NCI-H1092 (cell line): ENCODE data around the gene OR4B1.
"Not testable (repeated sequence)": the region's sequence is repeated elsewhere in the genome, so short reads cannot be mapped to it uniquely, and the experiment has no call there.

Experiments used
- DNase-seq: peaks from one replicate; lab custom pipeline; 2025; lab: John Stamatoyannopoulos, UW

OR4B1 gene

GRCh38 chr11:48216510-48216909 is at the start of gene OR4B1:
TSS of gene OR4B1 (plus strand) at chr11:48216810. CDS start at chr11:48216810, 0 bp downstream.
- no peak for DNase-seq

GRCh38 chr11:48167380-48167779 is 49.2 kb upstream of the OR4B1 start:
- DNase-seq = no peak

- DNase-seq = no peak
These were observed 47.8 kb upstream of the OR4B1 start for GRCh38 chr11:48168815-48169214.

GRCh38 chr11:48169259-48169658 is 47.4 kb upstream of the OR4B1 start:
- no peak for DNase-seq

- no peak for DNase-seq
These were observed 46.9 kb upstream of the OR4B1 start for GRCh38 chr11:48169717-48170116.

GRCh38 chr11:48170241-48171233 is 46.1 kb upstream of the OR4B1 start:
- DNase-seq = no peak

- DNase-seq = peak; percentile 52
These were observed 43.6 kb upstream of the OR4B1 start for GRCh38 chr11:48172818-48173609.

- DNase-seq = no peak
These were observed 38.9 kb upstream of the OR4B1 start for GRCh38 chr11:48177661-48178060.

- no peak for DNase-seq
These were observed 36.0 kb upstream of the OR4B1 start for GRCh38 chr11:48180627-48181026.

GRCh38 chr11:48182860-48183526 is 33.6 kb upstream of the OR4B1 start:
- no peak for DNase-seq

- no peak for DNase-seq
These were observed 32.2 kb upstream of the OR4B1 start for GRCh38 chr11:48184452-48184851.

- not testable (repeated sequence) for DNase-seq
These were observed 25.5 kb upstream of the OR4B1 start for GRCh38 chr11:48190906-48191654.

GRCh38 chr11:48193876-48194275 is 22.7 kb upstream of the OR4B1 start:
- no peak for DNase-seq

GRCh38 chr11:48207881-48208280 is 8.7 kb upstream of the OR4B1 start:
- no peak for DNase-seq

- DNase-seq = no peak
These were observed 6.6 kb upstream of the OR4B1 start for GRCh38 chr11:48210052-48210451.

GRCh38 chr11:48228761-48229160 is 12.2 kb downstream of the OR4B1 start:
- no peak for DNase-seq

GRCh38 chr11:48230057-48230456 is 13.4 kb downstream of the OR4B1 start:
- not testable (repeated sequence) for DNase-seq

GRCh38 chr11:48237727-48238126 is 21.1 kb downstream of the OR4B1 start:
- DNase-seq = no peak

GRCh38 chr11:48242501-48242900 is 25.9 kb downstream of the OR4B1 start:
- DNase-seq = no peak

- DNase-seq = no peak
These were observed 28.2 kb downstream of the OR4B1 start, which contains the start of gene OR4X2 for GRCh38 chr11:48244804-48245203. TSS of gene OR4X2 (plus strand) at chr11:48245104. CDS start at chr11:48245104, 0 bp downstream.

GRCh38 chr11:48248902-48249301 is 32.3 kb downstream of the OR4B1 start:
- no peak for DNase-seq
